Testis (tissue), 3 donors: Measurements from ENCODE around the gene CFAP299. TPM values are rescaled to one million over a fixed set of nuclear protein-coding genes. Genes with fewer than 3 reads are reported as not detected.

Source experiments
- DNase-seq: peaks from one replicate; pipeline ENCODE4 v3.0.0-alpha.2; 2019
- H3K27ac ChIP-seq, 2 donors: fragments of 200-600 bp; sonication (generic); one replicate each; pipeline ENCODE4 v1.5.1; 2019
- H3K27me3 ChIP-seq: fragments of 200-600 bp; sonication (generic); one replicate; pipeline ENCODE4 v1.5.1; 2019
- H3K36me3 ChIP-seq: fragments of 200-600 bp; sonication (generic); one replicate; pipeline ENCODE4 v1.5.1; 2017; ENCODE audit warnings: low read depth; ENCODE audit errors: missing control alignments
- H3K4me1 ChIP-seq: fragments of 200-600 bp; sonication (generic); one replicate; pipeline ENCODE4 v1.5.1; 2019
- H3K4me3 ChIP-seq, 2 donors: fragments of 200-600 bp; sonication (generic); one replicate each; pipeline ENCODE4 v1.5.1; 2017 to 2019
- H3K9me3 ChIP-seq: fragments of 200-600 bp; sonication (generic); one replicate; pipeline ENCODE4 v1.5.1; 2017
- CTCF ChIP-seq, 3 experiments: fragments of 450-650 bp in 2 of 3; fragments of 200-600 bp in 1 of 3; sonication (generic) in 1 of 3; IDR thresholded peaks; one replicate each; pipeline ENCODE4 v1.5.1; 2016 to 2019; ENCODE audit warnings: antibody characterized with exemption in 3 of 3, mild to moderate bottlenecking in 2 of 3, moderate library complexity in 1 of 3
- POLR2A ChIP-seq: fragments of 450-650 bp; IDR thresholded peaks from one replicate; pipeline ENCODE4 v1.6.1; 2017; ENCODE audit warnings: antibody characterized with exemption, mild to moderate bottlenecking, moderate library complexity
- WGBS, 2 donors: methylation state at CpG; one replicate each; pipeline ENCODE4 v1.1.5; 2018; 5-methylcytosine and 5-hydroxymethylcytosine counted together
- intact Hi-C: fragments of 100-400 bp; cut with DNase I; formaldehyde crosslinking; loops from one replicate; pipeline ENCODE4 v1.15.1; 2023; ENCODE audit warnings: low total_unique reads
- polyA plus RNA-seq: library from polyadenylated mRNA; stranded (reverse); fragments of 350-450 nt; fragmentation: Illumina TruSeq; extraction: RNeasy Lipid Tissue Mini Kit (QIAGEN cat#74804); gene quantifications from one replicate; pipeline ENCODE4 v1.2.3, GENCODE V29; 2014; ENCODE audit warnings: low read depth, low replicate concordance; ENCODE audit not compliant: insufficient read depth
- total RNA-seq, 2 donors: library from RNA; depleted of rRNA; stranded (reverse); fragments of >200 nt; gene quantifications; one replicate each; pipeline ENCODE4 v1.2.3, GENCODE V29; 2016

CFAP299 gene
- total and polyA plus RNA-seq, 3 donors from 2014 or later = 18.1 to 51.9 (median 21.4) TPM

DNA sequence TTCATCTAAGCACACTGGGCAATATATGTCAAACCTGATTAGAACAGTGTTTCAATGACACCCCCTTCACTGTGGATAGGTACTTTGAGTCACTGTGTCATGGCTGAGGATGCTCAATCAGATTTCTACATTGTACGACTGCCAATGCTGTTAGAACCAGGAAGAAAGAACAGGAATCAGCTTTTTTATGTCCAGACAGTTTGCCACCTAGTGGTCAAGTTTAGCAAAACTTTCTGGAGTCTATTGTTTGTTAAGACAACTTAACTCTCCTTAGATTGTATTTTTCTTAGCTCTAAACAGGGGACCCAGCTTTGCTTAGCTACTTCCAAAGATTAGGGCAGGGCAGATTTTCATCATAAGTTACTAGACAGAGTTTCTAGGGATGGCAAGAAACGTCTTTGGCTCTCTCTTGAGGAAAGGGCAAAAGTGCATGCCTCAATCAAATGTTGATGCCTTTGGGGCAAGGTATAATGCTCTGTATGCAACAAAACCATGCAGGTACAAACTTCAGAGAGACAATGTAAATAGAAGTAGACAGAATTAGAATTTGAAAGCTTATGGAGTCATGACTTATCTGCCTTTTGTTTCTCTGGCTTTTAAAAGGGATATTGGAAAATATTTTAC is 654.5 kb downstream of the CFAP299 start:
- Histone ChIP-seq H3K4me1 (no peaks in the 10 kb centered on the region), H3K9me3 (no peaks in the 10 kb centered on the region), H3K27me3 (no peaks in the 10 kb centered on the region), H3K36me3 (no peaks in the 10 kb centered on the region), H3K27ac (no peak overlapping the region), H3K4me3 (no peak overlapping the region)
- 9 to 14% methylated on average over 2 of the region's 2 CpGs for WGBS, 2 donors
- DNase-seq = peak; percentile 43
- intact Hi-C loops = no loop called here
- TF ChIP-seq POLR2A (no peak), CTCF (IDR thresholded peaks at IDR 0.05) (peak; percentile 42 to 69 (median 51))

GRCh38 chr4:80990851-80991250 is 655.3 kb downstream of the CFAP299 start:
- WGBS, 2 donors = 75 to 79% methylated on average over 2 of the region's 2 CpGs
- DNase-seq = no peak
- intact Hi-C loops = no loop called here
- Histone ChIP-seq H3K4me1 (no peaks in the 10 kb centered on the region), H3K27ac (no peak overlapping the region), H3K4me3 (no peak overlapping the region), H3K36me3 (no peaks in the 10 kb centered on the region), H3K27me3 (no peaks in the 10 kb centered on the region), H3K9me3 (no peaks in the 10 kb centered on the region)
- no peak for TF ChIP-seq POLR2A
- no peak for TF ChIP-seq CTCF (IDR thresholded peaks at IDR 0.05)

DNA sequence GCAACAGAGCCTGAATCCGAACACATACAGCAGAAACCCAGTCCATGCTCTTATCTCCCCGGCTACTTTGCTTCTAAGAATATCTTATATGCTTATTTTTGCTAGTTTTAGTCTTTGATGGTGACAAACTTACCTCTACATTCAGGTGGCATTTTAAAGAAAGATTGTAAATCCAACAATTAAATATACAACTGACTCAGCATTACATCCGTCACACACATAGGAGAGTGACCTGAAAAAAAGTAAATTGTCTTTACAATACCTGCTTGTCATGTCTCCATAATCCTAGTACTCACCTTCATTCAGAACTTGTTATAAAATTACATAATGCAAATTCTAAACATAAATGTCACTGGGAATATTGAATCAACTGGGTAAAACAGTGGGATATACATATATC is 664.4 kb downstream of the CFAP299 start:
- no peak overlapping the region for H3K4me3 ChIP-seq
- H3K27me3 ChIP-seq = no peaks in the 10 kb centered on the region
- no peak overlapping the region for H3K27ac ChIP-seq
- 79 to 93% methylated on average over 3 of the region's 3 CpGs for WGBS, 2 donors
- TF ChIP-seq POLR2A (no peak), CTCF (IDR thresholded peaks at IDR 0.05) (no peak)
- intact Hi-C loops = no loop called here
- H3K9me3 ChIP-seq = no peaks in the 10 kb centered on the region
- H3K4me1 ChIP-seq = no peaks in the 10 kb centered on the region
- no peaks in the 10 kb centered on the region for H3K36me3 ChIP-seq
- no peak for DNase-seq

DNA sequence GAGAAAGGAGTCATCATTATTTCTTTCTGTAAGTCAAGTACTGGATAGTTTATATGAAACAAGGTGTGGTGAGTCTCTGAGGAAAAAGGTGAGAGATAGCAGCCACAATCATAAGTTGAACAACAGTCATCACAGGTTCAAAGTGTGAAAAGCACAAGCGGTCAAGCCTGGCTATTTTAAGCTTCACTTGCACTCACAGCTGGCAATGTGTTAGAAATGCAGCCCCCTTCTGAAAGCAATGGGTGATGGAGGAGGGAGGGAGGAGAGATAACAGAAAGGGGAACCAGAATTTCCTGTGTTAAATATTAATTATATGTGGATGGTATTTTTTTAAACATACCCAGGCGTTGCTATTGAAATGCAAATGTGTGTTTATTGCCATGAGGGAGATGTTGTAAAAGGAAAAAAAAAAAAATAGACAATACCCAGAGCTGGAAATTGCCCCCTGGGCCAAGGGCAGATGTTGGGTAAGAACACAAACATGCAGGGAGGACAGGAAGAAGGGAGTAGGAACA is 668.1 kb downstream of the CFAP299 start:
- Histone ChIP-seq H3K4me1 (no peaks in the 10 kb centered on the region), H3K4me3 (no peak overlapping the region), H3K9me3 (no peaks in the 10 kb centered on the region), H3K27me3 (no peaks in the 10 kb centered on the region), H3K36me3 (no peaks in the 10 kb centered on the region), H3K27ac (no peak overlapping the region)
- DNase-seq = no peak
- TF ChIP-seq POLR2A (no peak), CTCF (IDR thresholded peaks at IDR 0.05) (no peak)
- intact Hi-C loops = no loop called here
- 31 to 79% methylated on average over 2 of the region's 2 CpGs for WGBS, 2 donors

GRCh38 chr4:81007417-81007816 is 671.9 kb downstream of the CFAP299 start:
- WGBS, 2 donors = 82 to 83% methylated on average over 2 of the region's 2 CpGs
- Histone ChIP-seq H3K9me3 (no peaks in the 10 kb centered on the region), H3K4me1 (no peaks in the 10 kb centered on the region), H3K27me3 (no peaks in the 10 kb centered on the region), H3K36me3 (no peaks in the 10 kb centered on the region), H3K27ac (no peak overlapping the region), H3K4me3 (no peak overlapping the region)
- intact Hi-C loops = no loop called here
- no peak for DNase-seq
- TF ChIP-seq CTCF (IDR thresholded peaks at IDR 0.05) (no peak), POLR2A (no peak)
